Thyroid gland (tissue), 4 donors: ENCODE results near the gene AP4S1.

Experiments
- POLR2A ChIP-seq, 2 donors: fragments of 450-650 bp; IDR thresholded peaks; one replicate each; pipeline ENCODE4 v1.6.1; 2017; ENCODE audit warnings: antibody characterized with exemption in 2 of 2, mild to moderate bottlenecking in 2 of 2, moderate library complexity in 1 of 2
- TF ChIP-seq, protein P1 (sequence below), 6 experiments: fragments of 200-600 bp in 3 of 6; fragments of 450-650 bp in 3 of 6; sonication (generic) in 3 of 6; IDR thresholded peaks; one replicate each; pipeline ENCODE4 v1.5.1; 2016 to 2019; ENCODE audit warnings: antibody characterized with exemption in 6 of 6, mild to moderate bottlenecking in 2 of 6, inconsistent platforms in 1 of 6, moderate library complexity in 1 of 6

DNA sequence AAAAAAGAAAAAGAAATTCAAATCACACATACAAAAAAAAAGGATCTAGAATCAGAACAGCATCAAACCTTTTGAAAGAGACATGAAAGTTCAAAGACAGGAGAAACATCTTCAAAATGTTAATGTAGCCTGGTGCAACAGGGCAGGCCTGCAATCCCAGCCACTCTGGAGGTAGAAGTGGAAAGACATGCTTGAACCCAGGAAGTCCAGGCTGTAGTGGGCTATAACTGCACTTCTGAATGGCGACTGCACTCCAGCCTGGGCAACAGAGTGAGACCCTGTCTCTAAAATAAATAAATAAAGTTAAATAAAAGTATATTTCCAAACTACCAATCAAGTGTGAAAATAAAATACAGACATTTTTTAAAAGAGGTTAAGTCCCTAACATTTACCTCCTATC lies 18.7 kb upstream of the AP4S1 start:
- TF ChIP-seq, protein P1, sequence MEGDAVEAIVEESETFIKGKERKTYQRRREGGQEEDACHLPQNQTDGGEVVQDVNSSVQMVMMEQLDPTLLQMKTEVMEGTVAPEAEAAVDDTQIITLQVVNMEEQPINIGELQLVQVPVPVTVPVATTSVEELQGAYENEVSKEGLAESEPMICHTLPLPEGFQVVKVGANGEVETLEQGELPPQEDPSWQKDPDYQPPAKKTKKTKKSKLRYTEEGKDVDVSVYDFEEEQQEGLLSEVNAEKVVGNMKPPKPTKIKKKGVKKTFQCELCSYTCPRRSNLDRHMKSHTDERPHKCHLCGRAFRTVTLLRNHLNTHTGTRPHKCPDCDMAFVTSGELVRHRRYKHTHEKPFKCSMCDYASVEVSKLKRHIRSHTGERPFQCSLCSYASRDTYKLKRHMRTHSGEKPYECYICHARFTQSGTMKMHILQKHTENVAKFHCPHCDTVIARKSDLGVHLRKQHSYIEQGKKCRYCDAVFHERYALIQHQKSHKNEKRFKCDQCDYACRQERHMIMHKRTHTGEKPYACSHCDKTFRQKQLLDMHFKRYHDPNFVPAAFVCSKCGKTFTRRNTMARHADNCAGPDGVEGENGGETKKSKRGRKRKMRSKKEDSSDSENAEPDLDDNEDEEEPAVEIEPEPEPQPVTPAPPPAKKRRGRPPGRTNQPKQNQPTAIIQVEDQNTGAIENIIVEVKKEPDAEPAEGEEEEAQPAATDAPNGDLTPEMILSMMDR (IDR thresholded peaks at IDR 0.05): no peak
- no peak for TF ChIP-seq POLR2A (IDR thresholded peaks at IDR 0.05)
